CD4-positive, alpha-beta memory T cell (primary cell): ENCODE results near the gene OR2V2. TPM values are rescaled to one million over a fixed set of nuclear protein-coding genes. Genes with fewer than 3 reads are reported as not detected.
"Not testable (repeated sequence)": the region's sequence is repeated elsewhere in the genome, so short reads cannot be mapped to it uniquely, and the experiment has no call there.

Experiments used
- CTCF ChIA-PET: fragments of 350-600 bp; sonication (Branson Sonifier 250); formaldehyde crosslinking; loops from one replicate; lab custom pipeline; 2021; ENCODE audit warnings: inconsistent platforms; ENCODE audit not compliant: partially characterized antibody; lab: Charles Lee
- POLR2A ChIA-PET: fragments of 350-600 bp; sonication (Branson Sonifier 250); formaldehyde crosslinking; loops from one replicate; lab custom pipeline; 2021; ENCODE audit not compliant: partially characterized antibody; lab: Charles Lee
- DNase-seq, 5 donors: peaks; one replicate each; pipeline versions ENCODE4 v3.0.0 to v3.0.0-alpha.2; 2020 to 2022; ENCODE audit warnings: mixed read lengths in 1 of 5
- H3K27ac ChIP-seq: one replicate; pipeline ENCODE4 v1.7.0; 2013; ENCODE audit warnings: low read depth, low read length
- H3K27me3 ChIP-seq: 2 replicates; pipeline ENCODE4 v1.7.0; 2013; ENCODE audit warnings: mild to moderate bottlenecking, low read length, moderate library complexity; ENCODE audit not compliant: insufficient read depth
- H3K36me3 ChIP-seq: 2 replicates; pipeline ENCODE4 v1.7.0; 2013; ENCODE audit warnings: mild to moderate bottlenecking, low read length, moderate library complexity; ENCODE audit not compliant: insufficient read depth
- H3K4me1 ChIP-seq: 2 replicates; pipeline ENCODE4 v1.7.0; 2013; ENCODE audit warnings: mild to moderate bottlenecking, low read length, moderate library complexity; ENCODE audit not compliant: insufficient read depth
- H3K4me3 ChIP-seq, 2 donors: one replicate each; pipeline ENCODE4 v1.7.0; 2013; ENCODE audit warnings: low read length in 2 of 2, mild to moderate bottlenecking in 1 of 2
- H3K9me3 ChIP-seq, 2 donors: one replicate each; pipeline ENCODE4 v1.7.0; 2013; ENCODE audit warnings: low read length in 2 of 2, control low read depth in 1 of 2; ENCODE audit not compliant: control insufficient read depth in 1 of 2
- H3K27ac Mint-ChIP-seq, 7 donors: one replicate each; pipeline ENCODE4 v1.8.0; 2020 to 2021; ENCODE audit warnings: mixed read lengths in 7 of 7, mild to moderate bottlenecking in 6 of 7, inconsistent platforms in 3 of 7, moderate library complexity in 3 of 7
- H3K27me3 Mint-ChIP-seq, 2 donors: one replicate each; pipeline ENCODE4 v1.8.0; 2020 to 2021; ENCODE audit warnings: mixed read lengths in 2 of 2
- H3K36me3 Mint-ChIP-seq, 2 donors: one replicate each; pipeline ENCODE4 v1.8.0; 2020 to 2021; ENCODE audit warnings: mixed read lengths in 2 of 2, inconsistent platforms in 1 of 2, mild to moderate bottlenecking in 1 of 2
- H3K4me1 Mint-ChIP-seq, 4 donors: one replicate each; pipeline ENCODE4 v1.8.0; 2020 to 2021; ENCODE audit warnings: mixed read lengths in 4 of 4, mild to moderate bottlenecking in 1 of 4
- H3K4me3 Mint-ChIP-seq, 8 donors: one replicate each; pipeline ENCODE4 v1.8.0; 2020 to 2021; ENCODE audit warnings: mixed read lengths in 8 of 8, mild to moderate bottlenecking in 7 of 8, moderate library complexity in 6 of 8, inconsistent platforms in 3 of 8
- H3K9me3 Mint-ChIP-seq, 8 donors: one replicate each; pipeline ENCODE4 v1.8.0; 2020 to 2021; ENCODE audit warnings: mixed read lengths in 8 of 8, mild to moderate bottlenecking in 5 of 8, inconsistent platforms in 3 of 8, moderate library complexity in 1 of 8
- intact Hi-C: fragments of 100-400 bp; cut with micrococcal nuclease; formaldehyde crosslinking; loops from one replicate; pipeline ENCODE4 v1.15.1; 2023
- polyA plus RNA-seq, 2 donors: library from polyadenylated mRNA; unstranded; fragments of 300-500 nt; fragmentation: Illumina TruSeq; gene quantifications; one replicate each; pipeline ENCODE4 v1.2.3, GENCODE V29; 2021
- total RNA-seq, 2 experiments: library from RNA; stranded (reverse); gene quantifications; one replicate each; pipeline ENCODE4 v1.2.3, GENCODE V29; 2021

OR2V2 gene
- total and polyA plus RNA-seq, 4 experiments from 2014 or later: not detected

DNA sequence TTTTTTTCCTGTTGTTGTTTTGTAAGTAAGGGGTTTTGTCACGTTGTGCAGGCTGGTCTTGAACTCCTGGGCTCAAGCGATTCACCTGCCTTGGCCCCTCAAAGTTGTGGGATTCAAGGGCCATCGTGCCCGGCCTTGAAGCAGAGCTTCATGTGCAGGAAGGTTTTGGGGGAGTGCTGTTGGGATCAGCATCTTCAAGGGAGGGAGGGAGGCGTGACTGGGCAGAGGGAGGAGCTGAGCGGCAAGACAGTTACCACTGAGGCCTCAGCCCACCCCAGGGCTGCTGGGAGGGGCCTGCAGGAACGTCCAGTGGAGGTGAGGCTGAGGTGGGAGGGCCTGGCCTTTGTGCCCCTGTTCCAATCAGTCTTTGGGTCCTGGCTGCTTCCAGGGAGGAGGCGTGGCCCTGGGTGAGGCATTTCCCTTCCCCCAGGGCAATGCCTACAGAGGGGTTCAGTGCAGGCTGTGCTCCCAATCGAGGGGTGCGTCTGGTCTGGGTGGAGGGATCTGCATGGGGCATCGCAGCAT, 37.8 kb upstream of the OR2V2 start:
- no peak for DNase-seq
- peaks cover 67 to 69% of the 10 kb centered on the region in 2 donors for H3K27me3 Mint-ChIP-seq
- H3K36me3 Mint-ChIP-seq: no peaks in the 10 kb centered on the region
- H3K27ac Mint-ChIP-seq: no peak overlapping the region
- no peaks in the 10 kb centered on the region for H3K9me3 ChIP-seq
- peaks cover 0 to 3% (median 2%) of the 10 kb centered on the region in 4 donors for H3K4me1 Mint-ChIP-seq
- no peak overlapping the region for H3K4me3 ChIP-seq
- no peaks in the 10 kb centered on the region for H3K27me3 ChIP-seq
- ChIA-PET CTCF (no interaction called here), POLR2A (no interaction called here)
- H3K36me3 ChIP-seq: no peaks in the 10 kb centered on the region
- H3K4me3 Mint-ChIP-seq: peak overlapping the region in 1 of 8 donors; percentile 2
- no peaks in the 10 kb centered on the region for H3K4me1 ChIP-seq
- peaks cover 0 to 11% (median 3%) of the 10 kb centered on the region in 8 donors for H3K9me3 Mint-ChIP-seq
- intact Hi-C loops: no loop called here
- no peak overlapping the region for H3K27ac ChIP-seq

GRCh38 chr5:181111010-181111409, 36.4 kb upstream of the OR2V2 start:
- peaks cover 0 to 20% (median 6%) of the 10 kb centered on the region in 8 donors for H3K9me3 Mint-ChIP-seq
- Histone ChIP-seq H3K36me3 (no peaks in the 10 kb centered on the region), H3K27me3 (peaks cover 10% of the 10 kb centered on the region), H3K27ac (no peak overlapping the region), H3K4me3 (no peak overlapping the region), H3K9me3 (no peaks in the 10 kb centered on the region), H3K4me1 (peaks cover 2% of the 10 kb centered on the region)
- CTCF ChIA-PET: no interaction called here
- peaks cover 68 to 71% of the 10 kb centered on the region in 2 donors for H3K27me3 Mint-ChIP-seq
- POLR2A ChIA-PET: no interaction called here
- intact Hi-C loops: no loop called here
- no peak for DNase-seq
- H3K36me3 Mint-ChIP-seq: no peaks in the 10 kb centered on the region
- H3K27ac Mint-ChIP-seq: no peak overlapping the region
- peaks cover 0 to 12% (median 2%) of the 10 kb centered on the region in 4 donors for H3K4me1 Mint-ChIP-seq
- no peak overlapping the region for H3K4me3 Mint-ChIP-seq

GRCh38 chr5:181112476-181112875, 34.9 kb upstream of the OR2V2 start:
- POLR2A ChIA-PET: no interaction called here
- H3K27me3 ChIP-seq: peaks cover 14% of the 10 kb centered on the region
- CTCF ChIA-PET: no interaction called here

GRCh38 chr5:181113572-181113971, 33.8 kb upstream of the OR2V2 start:
- H3K9me3 ChIP-seq, H3K27ac Mint-ChIP-seq, H3K36me3 Mint-ChIP-seq, CTCF ChIA-PET, H3K36me3 ChIP-seq, H3K4me3 ChIP-seq, H3K27ac ChIP-seq, H3K4me3 Mint-ChIP-seq, POLR2A ChIA-PET, H3K4me1 ChIP-seq, DNase-seq, intact Hi-C loops: not testable (repeated sequence)
- H3K27me3 ChIP-seq: peaks cover 14% of the 10 kb centered on the region
- peaks cover 66 to 69% of the 10 kb centered on the region in 2 donors for H3K27me3 Mint-ChIP-seq
- H3K4me1 Mint-ChIP-seq: peaks cover 0 to 12% (median 2%) of the 10 kb centered on the region in 4 donors
- H3K9me3 Mint-ChIP-seq: peaks cover 0 to 20% (median 6%) of the 10 kb centered on the region in 8 donors

More at GRCh38 chr5:181112476-181112875, 34.9 kb upstream of the OR2V2 start:
- H3K9me3 Mint-ChIP-seq: peaks cover 0 to 20% (median 6%) of the 10 kb centered on the region in 8 donors
- Histone ChIP-seq H3K4me3 (no peak overlapping the region), H3K4me1 (peaks cover 2% of the 10 kb centered on the region), H3K27ac (no peak overlapping the region), H3K36me3 (no peaks in the 10 kb centered on the region), H3K9me3 (no peaks in the 10 kb centered on the region)
- peaks cover 0 to 12% (median 2%) of the 10 kb centered on the region in 4 donors for H3K4me1 Mint-ChIP-seq
- intact Hi-C loops: no loop called here
- DNase-seq: no peak
- no peak overlapping the region for H3K27ac Mint-ChIP-seq
- no peaks in the 10 kb centered on the region for H3K36me3 Mint-ChIP-seq
- peaks cover 69 to 74% of the 10 kb centered on the region in 2 donors for H3K27me3 Mint-ChIP-seq
- no peak overlapping the region for H3K4me3 Mint-ChIP-seq

GRCh38 chr5:181114284-181114843, 33.0 kb upstream of the OR2V2 start:
- Histone ChIP-seq H3K4me3 (no peak overlapping the region), H3K4me1 (peaks cover 2% of the 10 kb centered on the region), H3K9me3 (no peaks in the 10 kb centered on the region), H3K27ac (no peak overlapping the region), H3K36me3 (no peaks in the 10 kb centered on the region), H3K27me3 (peaks cover 14% of the 10 kb centered on the region)
- Mint-ChIP-seq H3K4me1 (peaks cover 0 to 12% (median 2%) of the 10 kb centered on the region in 4 donors), H3K27me3 (peaks cover 63 to 71% of the 10 kb centered on the region in 2 donors), H3K9me3 (peaks cover 0 to 20% (median 6%) of the 10 kb centered on the region in 8 donors), H3K27ac (no peak overlapping the region), H3K4me3 (peak overlapping the region in 1 of 8 donors; percentile 5), H3K36me3 (no peaks in the 10 kb centered on the region)
- POLR2A ChIA-PET: no interaction called here
- DNase-seq: no peak
- CTCF ChIA-PET: no interaction called here
- intact Hi-C loops: no loop called here

- Mint-ChIP-seq H3K27ac (no peak overlapping the region), H3K36me3 (no peaks in the 10 kb centered on the region), H3K4me1 (peaks cover 0 to 12% (median 2%) of the 10 kb centered on the region in 4 donors), H3K27me3 (peaks cover 56 to 69% of the 10 kb centered on the region in 2 donors), H3K4me3 (peak overlapping the region in 2 of 8 donors; percentile 2 to 43), H3K9me3 (peaks cover 0 to 20% (median 6%) of the 10 kb centered on the region in 8 donors)
- H3K27ac ChIP-seq: no peak overlapping the region
- DNase-seq: no peak
- H3K36me3 ChIP-seq: no peaks in the 10 kb centered on the region
- no peaks in the 10 kb centered on the region for H3K9me3 ChIP-seq
- intact Hi-C loops: no loop called here
- no peak overlapping the region for H3K4me3 ChIP-seq
- H3K27me3 ChIP-seq: peaks cover 14% of the 10 kb centered on the region
- H3K4me1 ChIP-seq: peaks cover 2% of the 10 kb centered on the region
- ChIA-PET POLR2A (no interaction called here), CTCF (no interaction called here)
These were observed 32.3 kb upstream of the OR2V2 start for GRCh38 chr5:181114844-181115778.

DNA sequence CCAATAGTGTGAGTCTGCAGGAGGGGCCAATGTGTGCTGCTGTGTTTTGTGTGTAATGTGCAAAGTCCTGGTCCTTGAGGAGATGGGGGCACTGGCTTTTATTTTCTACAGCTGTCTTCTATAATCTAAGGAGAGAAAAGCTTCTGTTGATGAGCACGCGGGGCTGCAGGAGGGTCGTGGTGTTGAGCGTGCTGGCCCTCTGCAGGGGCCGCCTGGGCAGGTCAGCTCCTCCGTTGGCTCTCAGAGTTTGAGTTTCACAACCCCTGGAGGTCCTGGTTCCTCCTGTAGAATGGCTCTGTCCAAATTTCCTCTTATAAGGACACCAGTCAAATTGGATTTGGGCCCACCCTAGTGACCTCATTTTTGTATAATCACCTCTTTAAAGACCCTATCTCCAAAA, 29.0 kb upstream of the OR2V2 start:
- Histone ChIP-seq H3K4me3 (no peak overlapping the region), H3K4me1 (peaks cover 2% of the 10 kb centered on the region), H3K9me3 (no peaks in the 10 kb centered on the region), H3K36me3 (no peaks in the 10 kb centered on the region), H3K27ac (no peak overlapping the region), H3K27me3 (peaks cover 14% of the 10 kb centered on the region)
- no peak for DNase-seq
- Mint-ChIP-seq H3K27ac (no peak overlapping the region), H3K9me3 (peaks cover 0 to 18% (median 5%) of the 10 kb centered on the region in 8 donors), H3K27me3 (peaks cover 62 to 67% of the 10 kb centered on the region in 2 donors), H3K4me3 (no peak overlapping the region), H3K36me3 (no peaks in the 10 kb centered on the region), H3K4me1 (peaks cover 0 to 12% (median 2%) of the 10 kb centered on the region in 4 donors)
- ChIA-PET POLR2A (no interaction called here), CTCF (no interaction called here)
- intact Hi-C loops: no loop called here
